HEK293 (cell line): ENCODE results near the gene GPLD1.

Experiments
- CTCF ChIA-PET: fragments of 350-600 bp; formaldehyde crosslinking; extraction: SDS; loops from one replicate; lab custom pipeline; 2021; ENCODE audit warnings: antibody characterized with exemption; lab: Yijun Ruan, JAX
- POLR2A ChIA-PET: fragments of 300-600 bp; formaldehyde crosslinking; extraction: SDS; loops from one replicate; lab custom pipeline; 2020; ENCODE audit warnings: antibody characterized with exemption, inconsistent platforms; lab: Yijun Ruan, JAX
- H3K27ac ChIP-seq: fragments of 200-500 bp; sonication (Bioruptor generic); 2 replicates; pipeline ENCODE4 v1.5.1; 2014; ENCODE audit warnings: low read depth, low read length, control low read depth, inconsistent platforms; ENCODE audit errors: extremely low read depth
- H3K36me3 ChIP-seq, 2 experiments: fragments of 200-500 bp in 1 of 2; sonication (Bioruptor generic) in 1 of 2; 1 replicate in 1 of 2; 2 replicates in 1 of 2; pipeline ENCODE4 v1.5.1; 2014 to 2017; ENCODE audit warnings: inconsistent platforms in 2 of 2, low read length in 2 of 2; ENCODE audit not compliant: control insufficient read depth in 2 of 2, insufficient read depth in 1 of 2
- H3K4me1 ChIP-seq: fragments of 200-500 bp; sonication (Bioruptor generic); 2 replicates; pipeline ENCODE4 v1.5.1; 2014; ENCODE audit warnings: mild to moderate bottlenecking, low read length, inconsistent platforms; ENCODE audit not compliant: control insufficient read depth, insufficient read depth
- H3K4me3 ChIP-seq: 2 replicates; pipeline ENCODE4 v1.5.1; 2011; ENCODE audit warnings: low read depth, mild to moderate bottlenecking, control low read depth, low read length, moderate library complexity
- H3K9me3 ChIP-seq: fragments of 200-500 bp; sonication (Bioruptor generic); 2 replicates; pipeline ENCODE4 v1.5.1; 2014; ENCODE audit warnings: low read depth, low read length, inconsistent platforms; ENCODE audit not compliant: control insufficient read depth, insufficient read depth
- FEZF1 ChIP-seq: fragments of 450-650 bp; formaldehyde crosslinking; IDR thresholded peaks from 2 replicates; pipeline ENCODE4 v1.5.1; 2016; ENCODE audit warnings: missing biosample characterization, missing genetic modification characterization
- SALL2 ChIP-seq: fragments of 450-650 bp; formaldehyde crosslinking; IDR thresholded peaks from 2 replicates; pipeline ENCODE4 v1.5.0; 2017; ENCODE audit warnings: missing biosample characterization, mild to moderate bottlenecking, missing genetic modification characterization, borderline replicate concordance
- SCRT2 ChIP-seq: fragments of 450-650 bp; formaldehyde crosslinking; IDR thresholded peaks from 2 replicates; pipeline ENCODE4 v1.5.1; 2016; ENCODE audit warnings: missing biosample characterization, missing genetic modification characterization
- ZNF350 ChIP-seq: fragments of 450-650 bp; formaldehyde crosslinking; IDR thresholded peaks from 2 replicates; pipeline ENCODE4 v1.5.0; 2017; ENCODE audit warnings: missing biosample characterization, mild to moderate bottlenecking, missing genetic modification characterization
- ZNF530 ChIP-seq: fragments of 450-650 bp; formaldehyde crosslinking; IDR thresholded peaks from 2 replicates; pipeline ENCODE4 v1.5.1; 2016; ENCODE audit warnings: low read depth, missing biosample characterization, missing genetic modification characterization
- TF ChIP-seq, protein P1 (sequence below): fragments of 450-650 bp; formaldehyde crosslinking; IDR thresholded peaks from 2 replicates; pipeline ENCODE4 v1.5.1; 2016; ENCODE audit warnings: missing biosample characterization, missing genetic modification characterization

Gene GPLD1

DNA sequence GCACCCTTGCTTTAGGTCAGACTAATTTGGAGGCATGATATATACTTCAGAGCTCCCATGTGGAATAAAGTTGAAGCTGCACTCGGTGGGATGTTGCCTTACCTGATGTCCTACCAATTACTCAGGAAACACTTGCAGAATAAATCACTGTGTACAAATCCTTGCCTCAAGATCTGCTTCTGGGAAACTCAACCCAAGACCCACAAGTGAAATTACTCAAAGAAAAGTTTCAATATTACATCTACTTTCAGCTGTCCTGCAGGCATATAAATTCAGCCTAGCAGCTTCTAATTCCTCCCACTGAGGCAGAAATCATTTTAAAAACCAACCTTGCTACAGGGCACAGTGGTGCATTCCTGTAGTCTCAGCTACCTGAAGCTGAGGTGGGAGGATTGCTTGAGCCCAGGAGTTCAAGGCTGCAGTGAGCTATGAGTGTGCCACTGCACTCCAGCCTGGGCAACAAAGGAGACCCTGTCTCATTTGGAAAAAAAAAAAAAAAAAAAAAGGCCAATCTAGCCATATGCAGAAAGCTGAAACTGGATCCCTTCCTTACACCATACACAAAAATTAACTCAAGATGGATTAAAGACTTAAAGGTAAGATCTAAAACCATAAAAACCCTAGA lies 110.8 kb downstream of the GPLD1 start:
- no peaks in the 10 kb centered on the region; the same call in 1 of the 2 replicates for H3K4me1 ChIP-seq

More for the DNA sequence above, 110.8 kb downstream of the GPLD1 start:
- no peak for TF ChIP-seq FEZF1 (tag by site-specific recombination)
- TF ChIP-seq SCRT2 (tag by site-specific recombination): no peak
- TF ChIP-seq, protein P1, sequence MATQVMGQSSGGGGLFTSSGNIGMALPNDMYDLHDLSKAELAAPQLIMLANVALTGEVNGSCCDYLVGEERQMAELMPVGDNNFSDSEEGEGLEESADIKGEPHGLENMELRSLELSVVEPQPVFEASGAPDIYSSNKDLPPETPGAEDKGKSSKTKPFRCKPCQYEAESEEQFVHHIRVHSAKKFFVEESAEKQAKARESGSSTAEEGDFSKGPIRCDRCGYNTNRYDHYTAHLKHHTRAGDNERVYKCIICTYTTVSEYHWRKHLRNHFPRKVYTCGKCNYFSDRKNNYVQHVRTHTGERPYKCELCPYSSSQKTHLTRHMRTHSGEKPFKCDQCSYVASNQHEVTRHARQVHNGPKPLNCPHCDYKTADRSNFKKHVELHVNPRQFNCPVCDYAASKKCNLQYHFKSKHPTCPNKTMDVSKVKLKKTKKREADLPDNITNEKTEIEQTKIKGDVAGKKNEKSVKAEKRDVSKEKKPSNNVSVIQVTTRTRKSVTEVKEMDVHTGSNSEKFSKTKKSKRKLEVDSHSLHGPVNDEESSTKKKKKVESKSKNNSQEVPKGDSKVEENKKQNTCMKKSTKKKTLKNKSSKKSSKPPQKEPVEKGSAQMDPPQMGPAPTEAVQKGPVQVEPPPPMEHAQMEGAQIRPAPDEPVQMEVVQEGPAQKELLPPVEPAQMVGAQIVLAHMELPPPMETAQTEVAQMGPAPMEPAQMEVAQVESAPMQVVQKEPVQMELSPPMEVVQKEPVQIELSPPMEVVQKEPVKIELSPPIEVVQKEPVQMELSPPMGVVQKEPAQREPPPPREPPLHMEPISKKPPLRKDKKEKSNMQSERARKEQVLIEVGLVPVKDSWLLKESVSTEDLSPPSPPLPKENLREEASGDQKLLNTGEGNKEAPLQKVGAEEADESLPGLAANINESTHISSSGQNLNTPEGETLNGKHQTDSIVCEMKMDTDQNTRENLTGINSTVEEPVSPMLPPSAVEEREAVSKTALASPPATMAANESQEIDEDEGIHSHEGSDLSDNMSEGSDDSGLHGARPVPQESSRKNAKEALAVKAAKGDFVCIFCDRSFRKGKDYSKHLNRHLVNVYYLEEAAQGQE: no peak
- TF ChIP-seq ZNF350: no peak
- no peak for TF ChIP-seq ZNF530 (tag by site-specific recombination)
- no peak for TF ChIP-seq SALL2 (tag by site-specific recombination)
- no peak overlapping the region for H3K4me3 ChIP-seq
- H3K27ac ChIP-seq: no peak overlapping the region
- POLR2A ChIA-PET: interaction anchor here (0.8 kb wide), 1 partner anchor 21 kb away, joined by 5 read pairs; the partner anchor contains the start of gene DCDC2
- no peaks in the 10 kb centered on the region for H3K36me3 ChIP-seq
- CTCF ChIA-PET: interaction anchor here (1.0 to 2.3 kb wide), 3 partner anchors 19 to 100 kb away, joined by 3 to 11 read pairs (median 3); no protein-coding TSS in a partner anchor
- no peaks in the 10 kb centered on the region for H3K9me3 ChIP-seq
